DMS153 treated with DMSO at 0.1 percent for 48 hours (cell line): ENCODE measurements around the gene IL1R1.

Experiments
- DNase-seq: peaks from one replicate; lab custom pipeline; 2025; ENCODE audit not compliant: unreplicated experiment; lab: John Stamatoyannopoulos, UW

The IL1R1 gene

DNA sequence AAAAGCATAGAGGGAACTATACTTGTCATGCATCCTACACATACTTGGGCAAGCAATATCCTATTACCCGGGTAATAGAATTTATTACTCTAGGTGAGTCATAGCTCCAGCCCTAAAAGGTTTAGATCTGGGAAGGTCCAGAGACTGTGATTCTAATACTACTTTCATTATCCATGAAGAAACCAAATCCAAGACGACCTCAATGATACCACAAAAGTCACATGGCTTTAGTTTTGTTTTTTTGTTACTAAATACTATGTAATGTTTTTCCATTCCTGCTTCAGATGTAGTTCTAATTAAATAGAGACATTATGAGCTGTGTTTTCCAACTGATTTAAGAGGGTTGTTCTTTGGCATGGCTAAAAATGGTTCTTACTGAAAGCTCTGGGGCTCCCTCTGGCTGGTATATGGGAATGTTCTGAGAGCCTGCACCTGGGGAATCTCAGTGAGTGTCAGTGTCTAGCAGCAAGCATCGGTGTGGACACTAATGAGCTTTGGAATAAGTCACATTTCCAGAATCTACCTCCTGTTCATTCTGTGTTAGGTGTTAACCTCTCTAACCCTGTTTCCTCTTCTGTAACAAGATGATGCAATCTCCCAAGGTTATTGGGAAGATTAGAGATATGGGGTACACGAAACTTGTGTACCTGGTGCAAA lies 23.8 kb downstream of the IL1R1 start:
- no peak for DNase-seq

- no peak for DNase-seq
These were observed 25.7 kb downstream of the IL1R1 start for GRCh38 chr2:102168026-102168771.

GRCh38 chr2:102171946-102172345 lies 29.4 kb downstream of the IL1R1 start:
- no peak for DNase-seq

- DNase-seq, result no peak
These were observed 30.2 kb downstream of the IL1R1 start for GRCh38 chr2:102172745-102173144.

DNA sequence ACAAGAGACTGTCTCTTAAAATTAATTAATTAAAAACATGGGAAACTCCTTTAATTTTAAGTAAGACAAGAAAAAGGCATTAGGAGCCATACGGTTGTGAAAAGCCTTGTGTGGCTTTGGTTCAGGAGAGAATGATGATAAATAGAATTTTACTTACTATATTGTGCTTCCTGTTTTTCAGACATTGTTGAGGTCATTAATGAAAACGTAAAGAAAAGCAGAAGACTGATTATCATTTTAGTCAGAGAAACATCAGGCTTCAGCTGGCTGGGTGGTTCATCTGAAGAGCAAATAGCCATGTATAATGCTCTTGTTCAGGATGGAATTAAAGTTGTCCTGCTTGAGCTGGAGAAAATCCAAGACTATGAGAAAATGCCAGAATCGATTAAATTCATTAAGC lies 33.6 kb downstream of the IL1R1 start:
- DNase-seq, result no peak

- no peak for DNase-seq
These were observed 35.4 kb downstream of the IL1R1 start for GRCh38 chr2:102177814-102178478.

DNA sequence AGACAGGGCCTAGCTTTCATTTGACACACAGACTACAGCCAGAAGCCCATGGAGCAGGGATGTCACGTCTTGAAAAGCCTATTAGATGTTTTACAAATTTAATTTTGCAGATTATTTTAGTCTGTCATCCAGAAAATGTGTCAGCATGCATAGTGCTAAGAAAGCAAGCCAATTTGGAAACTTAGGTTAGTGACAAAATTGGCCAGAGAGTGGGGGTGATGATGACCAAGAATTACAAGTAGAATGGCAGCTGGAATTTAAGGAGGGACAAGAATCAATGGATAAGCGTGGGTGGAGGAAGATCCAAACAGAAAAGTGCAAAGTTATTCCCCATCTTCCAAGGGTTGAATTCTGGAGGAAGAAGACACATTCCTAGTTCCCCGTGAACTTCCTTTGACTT lies 36.5 kb downstream of the IL1R1 start:
- no peak for DNase-seq

- no peak for DNase-seq
These were observed 37.5 kb downstream of the IL1R1 start for GRCh38 chr2:102179788-102180686.

DNA sequence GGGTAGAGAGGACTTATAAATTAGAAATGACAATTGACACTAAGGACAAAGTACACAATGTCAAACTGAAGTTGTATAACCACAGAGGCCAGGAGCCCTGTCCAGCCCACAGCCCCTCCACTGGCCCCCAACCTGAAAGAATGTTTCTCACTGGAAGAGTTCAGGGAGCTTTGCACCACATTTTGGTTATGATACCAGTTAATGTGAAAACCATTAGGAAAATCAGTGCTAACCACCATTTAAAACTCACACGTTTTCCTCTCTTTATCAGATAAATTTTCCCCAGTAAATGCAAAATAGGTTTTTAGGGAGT lies 38.1 kb downstream of the IL1R1 start:
- DNase-seq, result no peak

DNA sequence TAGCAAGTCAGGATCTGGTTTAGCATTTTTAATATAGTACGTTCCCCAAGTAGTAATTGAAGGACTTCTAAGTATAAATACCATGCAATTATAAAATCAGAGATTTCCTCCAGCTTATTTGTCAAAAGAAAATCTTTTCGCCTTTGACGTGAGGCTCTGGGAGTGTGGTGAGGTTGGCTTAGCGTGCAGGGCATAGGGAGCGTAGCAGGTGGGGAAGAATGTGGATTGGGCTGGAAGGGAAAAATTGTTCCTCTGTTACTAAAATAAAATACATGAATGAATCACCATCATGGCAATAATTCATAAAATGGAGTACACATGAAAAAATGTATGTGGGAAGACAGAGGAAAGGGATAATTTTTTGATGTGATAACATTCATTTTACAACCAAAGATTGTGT lies 38.8 kb downstream of the IL1R1 start:
- DNase-seq, result no peak

- DNase-seq, result no peak
These were observed 39.5 kb downstream of the IL1R1 start for GRCh38 chr2:102181919-102182635.

- no peak for DNase-seq
These were observed 41.5 kb downstream of the IL1R1 start for GRCh38 chr2:102184018-102184417.

DNA sequence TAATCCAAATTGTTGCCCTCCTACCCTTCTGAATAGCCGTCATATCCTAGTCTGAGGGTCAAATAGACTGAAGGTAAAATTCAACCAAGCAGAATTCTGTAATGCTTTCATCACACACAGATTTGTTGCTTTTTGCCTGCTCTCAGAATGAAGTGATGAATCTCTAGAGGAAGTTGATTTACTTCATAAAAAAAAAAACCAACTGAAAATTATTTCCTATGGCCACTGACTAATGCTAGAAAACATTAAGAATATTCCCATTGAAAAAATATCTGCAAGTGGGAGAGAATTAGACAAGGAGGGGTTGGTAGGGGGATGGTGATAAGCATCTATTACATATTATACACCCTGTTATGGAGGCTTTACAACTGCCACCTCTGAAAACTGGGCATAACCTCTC lies 42.0 kb downstream of the IL1R1 start:
- DNase-seq, result no peak

- no peak for DNase-seq
These were observed 42.8 kb downstream of the IL1R1 start for GRCh38 chr2:102185347-102185746.

- no peak for DNase-seq
These were observed 44.4 kb downstream of the IL1R1 start, which contains the start of gene IL1RL2 for GRCh38 chr2:102186791-102187495. TSS of gene IL1RL2 (plus strand) at chr2:102187023. CDS start at chr2:102187868, 845 bp downstream.

- no peak for DNase-seq
These were observed 45.1 kb downstream of the IL1R1 start for GRCh38 chr2:102187496-102188150.

DNA sequence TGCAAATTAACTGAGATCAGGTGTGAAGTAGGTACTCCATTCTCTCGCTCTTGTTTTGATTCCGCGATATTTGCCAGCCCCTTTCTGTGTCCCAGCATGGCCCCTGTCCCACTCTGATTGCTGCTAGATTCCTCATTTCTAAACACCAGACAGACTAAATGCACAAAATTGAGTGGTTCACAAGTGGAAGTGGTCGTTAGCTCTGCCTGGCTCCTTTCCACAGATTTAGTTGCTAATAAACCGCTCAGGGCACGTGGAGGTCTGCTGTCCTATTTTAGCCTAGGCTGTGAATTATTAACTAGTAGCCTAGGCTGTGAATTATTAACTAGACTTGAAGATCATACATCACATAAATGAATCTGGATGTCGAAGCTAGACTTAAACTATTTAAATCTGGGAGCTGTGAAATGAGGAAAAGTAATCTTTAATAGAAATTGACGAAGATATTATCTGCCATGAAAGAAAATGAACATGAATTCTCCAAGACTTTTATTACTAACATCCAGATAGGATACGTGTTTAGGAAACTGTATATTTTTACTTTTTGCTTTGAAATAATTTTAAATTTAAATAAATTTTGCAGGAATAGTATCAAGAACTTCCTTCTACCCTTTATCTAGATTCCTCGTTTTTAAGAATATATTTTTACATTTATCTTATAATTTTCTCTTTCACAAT lies 48.0 kb downstream of the IL1R1 start:
- no peak for DNase-seq

DNA sequence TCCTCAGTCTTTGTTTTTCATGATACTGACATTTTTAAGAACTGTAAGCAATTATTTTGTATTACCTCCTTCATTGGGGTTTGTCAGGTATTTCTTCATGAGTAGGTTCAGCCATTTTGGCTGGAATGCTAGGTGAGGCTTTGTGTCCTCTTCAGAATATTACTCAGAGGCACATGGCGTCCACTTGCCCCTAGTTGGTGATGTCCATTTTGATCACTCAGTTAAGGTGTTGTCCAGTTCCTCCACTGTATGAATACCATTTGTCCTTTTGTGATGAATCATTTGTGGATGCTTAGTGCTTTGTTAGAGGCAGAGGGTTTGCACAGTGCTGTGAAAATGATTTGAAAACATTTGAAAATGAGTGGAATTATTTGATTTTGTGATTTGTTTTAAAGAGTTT lies 49.0 kb downstream of the IL1R1 start:
- no peak for DNase-seq

DNA sequence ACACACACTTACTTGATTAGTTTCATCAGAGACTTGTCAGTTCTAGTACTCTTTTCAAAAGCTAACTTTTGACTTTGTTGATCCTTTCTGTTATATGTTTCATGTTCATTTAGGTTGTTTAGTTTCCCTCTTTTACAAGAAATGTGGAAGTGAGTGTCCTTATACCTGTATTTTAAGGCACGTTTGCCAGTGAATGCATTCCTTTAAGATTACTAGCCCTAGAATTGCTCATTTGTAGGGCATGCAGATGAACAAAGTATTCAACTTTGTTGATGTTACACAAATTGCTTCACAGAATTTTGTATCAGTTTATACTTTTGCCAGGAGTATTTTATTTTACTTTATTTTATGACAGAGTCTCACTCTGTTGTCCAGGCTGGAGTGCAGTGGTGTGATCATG lies 50.5 kb downstream of the IL1R1 start:
- no peak for DNase-seq
